Parietal lobe (tissue), 1 donor: ENCODE measurements around the gene POU3F4. TPM values are rescaled to one million over a fixed set of nuclear protein-coding genes. Genes with fewer than 3 reads are reported as not detected.

ENCODE experiments used
- total RNA-seq: library from RNA; depleted of rRNA; stranded (reverse); fragments of >200 nt; gene quantifications from one replicate; pipeline ENCODE4 v1.2.3, GENCODE V29; 2014

The POU3F4 gene
- total RNA-seq: 18.8 TPM

GRCh38 chrX:83508006-83508405, at the start of gene POU3F4:
POU3F4 (plus strand) TSS chrX:83508290; CDS start chrX:83508325, 35 bp downstream.

